ENCODE measurements around the gene CDH18. TPM values are rescaled to one million over a fixed set of nuclear protein-coding genes. Genes with fewer than 3 reads are reported as not detected.
"Not testable (repeated sequence)": the region's sequence is repeated elsewhere in the genome, so short reads cannot be mapped to it uniquely, and the experiment has no call there.

CDH18 gene
- total RNA-seq, 1 experiment from 2014 or later, result 0.86 TPM

GRCh38 chr5:19782566-19782965, 205.4 kb downstream of the CDH18 start:
- Histone ChIP-seq H3K27me3 (replicated peaks; ENCODE audit: control insufficient read depth, insufficient read depth, low read length) (no peaks in the 10 kb centered on the region), H3K4me3 (ENCODE audit: low read depth, low read length) (no peak overlapping the region), H3K9me3 (no peaks in the 10 kb centered on the region), H3K36me3 (ENCODE audit: control insufficient read depth, insufficient read depth, low read length) (no peaks in the 10 kb centered on the region), H3K4me1 (peaks cover 3% of the 10 kb centered on the region; the same call in 1 of the 2 replicates)
- Mint-ChIP-seq H3K4me1 (ENCODE audit: low read depth, unreplicated experiment) (no peaks in the 10 kb centered on the region), H3K36me3 (ENCODE audit: insufficient read depth, unreplicated experiment) (no peaks in the 10 kb centered on the region), H3K4me3 (ENCODE audit: unreplicated experiment) (no peak overlapping the region), H3K27ac (ENCODE audit: unreplicated experiment) (no peak overlapping the region), H3K9me3 (ENCODE audit: unreplicated experiment) (no peaks in the 10 kb centered on the region), H3K27me3 (ENCODE audit: insufficient read depth, unreplicated experiment) (no peaks in the 10 kb centered on the region)
- DNase-seq, result no peak
- intact Hi-C loops (cut with micrococcal nuclease; ENCODE audit: unreplicated experiment), result no loop called here
- no peak for TF ChIP-seq CTCF (IDR thresholded peaks at IDR 0.05; ENCODE audit: insufficient read depth in 1 of 2, low read depth in 1 of 2, low read length in 1 of 2, severe bottlenecking in 1 of 2, unreplicated experiment in 1 of 2)
- POLR2A ChIA-PET, result no interaction called here
- no TSS peak for BruUV-seq (replicated peaks)
- CTCF ChIA-PET, result no interaction called here

- TF ChIP-seq CTCF (IDR thresholded peaks at IDR 0.05; ENCODE audit: insufficient read depth in 1 of 2, low read depth in 1 of 2, low read length in 1 of 2, severe bottlenecking in 1 of 2, unreplicated experiment in 1 of 2), result no peak
- no peaks in the 10 kb centered on the region for H3K4me1 Mint-ChIP-seq (ENCODE audit: low read depth, unreplicated experiment)
- no peaks in the 10 kb centered on the region for H3K36me3 Mint-ChIP-seq (ENCODE audit: insufficient read depth, unreplicated experiment)
- DNase-seq, result peak in 1 of 2 experiments; percentile 29
- CTCF ChIA-PET, result no interaction called here
- Histone ChIP-seq H3K27me3 (replicated peaks; ENCODE audit: control insufficient read depth, insufficient read depth, low read length) (no peaks in the 10 kb centered on the region), H3K4me1 (peaks cover 4% of the 10 kb centered on the region; the same call in 1 of the 2 replicates), H3K4me3 (ENCODE audit: low read depth, low read length) (no peak overlapping the region), H3K9me3 (no peaks in the 10 kb centered on the region), H3K36me3 (ENCODE audit: control insufficient read depth, insufficient read depth, low read length) (no peaks in the 10 kb centered on the region)
- BruUV-seq (replicated peaks), result no TSS peak
- POLR2A ChIA-PET, result no interaction called here
- intact Hi-C loops (cut with micrococcal nuclease; ENCODE audit: unreplicated experiment), result no loop called here
- no peaks in the 10 kb centered on the region for H3K9me3 Mint-ChIP-seq (ENCODE audit: unreplicated experiment)
- no peak overlapping the region for H3K27ac Mint-ChIP-seq (ENCODE audit: unreplicated experiment)
- H3K4me3 Mint-ChIP-seq (ENCODE audit: unreplicated experiment), result no peak overlapping the region
- no peaks in the 10 kb centered on the region for H3K27me3 Mint-ChIP-seq (ENCODE audit: insufficient read depth, unreplicated experiment)
Measured at GRCh38 chr5:19777363-19777762, 210.6 kb downstream of the CDH18 start.

DNA sequence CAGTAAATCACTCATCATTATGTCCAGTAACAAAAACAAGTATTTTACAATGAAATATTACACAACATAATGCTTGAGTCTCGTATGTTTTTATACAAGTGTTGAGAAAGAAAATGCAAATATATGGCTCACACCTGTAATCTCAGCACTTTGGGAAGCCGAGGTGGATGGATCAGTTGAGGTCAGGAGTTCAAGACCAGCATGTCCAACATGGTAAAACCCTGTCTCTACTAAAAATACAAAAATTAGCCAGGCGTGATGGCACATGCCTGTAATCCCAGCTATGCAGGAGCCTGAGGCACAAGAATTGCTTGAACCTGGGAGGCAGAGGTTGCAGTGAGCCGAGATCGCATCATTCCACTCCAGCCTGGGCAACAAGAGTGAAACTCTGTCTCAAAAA, 211.1 kb downstream of the CDH18 start:
- not testable (repeated sequence) for BruUV-seq (replicated peaks); H3K4me1 Mint-ChIP-seq (ENCODE audit: low read depth, unreplicated experiment)

More for the DNA sequence above, 211.1 kb downstream of the CDH18 start:
- POLR2A ChIA-PET; H3K27me3 Mint-ChIP-seq (ENCODE audit: insufficient read depth, unreplicated experiment); H3K27ac Mint-ChIP-seq (ENCODE audit: unreplicated experiment); H3K27me3 ChIP-seq (replicated peaks; ENCODE audit: control insufficient read depth, insufficient read depth, low read length); H3K4me3 ChIP-seq (ENCODE audit: low read depth, low read length); intact Hi-C loops (cut with micrococcal nuclease; ENCODE audit: unreplicated experiment); DNase-seq; CTCF ChIA-PET; H3K4me3 Mint-ChIP-seq (ENCODE audit: unreplicated experiment); H3K9me3 Mint-ChIP-seq (ENCODE audit: unreplicated experiment); H3K36me3 Mint-ChIP-seq (ENCODE audit: insufficient read depth, unreplicated experiment); H3K4me1 ChIP-seq; H3K36me3 ChIP-seq (ENCODE audit: control insufficient read depth, insufficient read depth, low read length); H3K9me3 ChIP-seq: not testable (repeated sequence)
